ENCODE data around the gene ACSL4. TPM values are rescaled to one million over a fixed set of nuclear protein-coding genes. Genes with fewer than 3 reads are reported as not detected.
A peak's percentile ranks its signal among the peaks of the same experiment; 100 is the strongest.

The ACSL4 gene
- total RNA-seq, 1 donor from 2014 or later = 87.7 TPM

DNA sequence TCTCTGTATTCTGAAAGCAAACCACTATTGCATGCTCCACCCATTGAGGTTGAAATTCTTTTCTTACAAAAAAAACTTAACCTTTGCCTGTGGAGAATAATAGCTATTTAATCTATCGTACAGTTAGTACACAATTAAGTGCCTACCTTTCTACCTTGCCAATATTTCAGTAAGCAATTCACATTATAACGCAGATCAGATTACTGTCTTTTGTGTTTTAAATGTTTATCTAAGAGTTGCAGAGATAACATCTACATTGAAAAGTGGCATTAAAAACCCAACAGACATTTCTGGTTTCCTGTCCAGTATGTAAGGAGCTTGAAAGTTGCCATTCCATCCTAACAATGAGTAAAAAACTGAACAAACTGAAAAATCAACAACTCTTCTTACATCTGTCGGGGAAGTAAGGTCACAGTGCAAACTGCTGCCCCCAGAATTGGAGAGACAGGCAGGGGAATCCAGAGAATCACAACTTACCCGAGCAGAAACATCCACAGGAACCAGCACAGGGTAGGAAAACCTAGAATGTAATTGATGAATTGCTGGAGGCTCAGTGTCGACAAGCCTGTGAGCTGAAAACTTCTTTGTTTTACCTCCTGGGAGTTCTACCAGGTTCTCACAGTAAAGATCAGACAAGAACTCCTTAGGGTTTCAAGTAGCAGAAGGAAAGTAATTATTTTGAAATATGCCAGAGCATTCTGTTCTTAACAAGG, 27.3 kb upstream of the ACSL4 start:
- H3K27ac ChIP-seq = peak overlapping the region; percentile 18
- peak in 1 of 2 donors; percentile 73 for ATAC-seq
- intact Hi-C loops (cut with DNase I) = no loop called here

GRCh38 chrX:109753256-109753655, 20.2 kb upstream of the ACSL4 start:
- Histone ChIP-seq H3K4me1 (no peaks in the 10 kb centered on the region), H3K36me3 (no peaks in the 10 kb centered on the region), H3K27me3 (ENCODE audit: low read depth) (no peaks in the 10 kb centered on the region), H3K4me3 (no peak overlapping the region), H3K9me3 (no peaks in the 10 kb centered on the region), H3K27ac (no peak overlapping the region)
- intact Hi-C loops (cut with DNase I) = no loop called here
- DNase-seq (no peak), ATAC-seq (no peak)
- TF ChIP-seq CTCF (IDR thresholded peaks at IDR 0.05) = no peak

More for the DNA sequence above, 27.3 kb upstream of the ACSL4 start:
- DNase-seq = no peak
- no peak for TF ChIP-seq CTCF (IDR thresholded peaks at IDR 0.05)
- Histone ChIP-seq H3K4me1 (no peaks in the 10 kb centered on the region), H3K4me3 (peak overlapping the region; percentile 19), H3K36me3 (no peaks in the 10 kb centered on the region), H3K27me3 (ENCODE audit: low read depth) (no peaks in the 10 kb centered on the region), H3K9me3 (no peaks in the 10 kb centered on the region)

DNA sequence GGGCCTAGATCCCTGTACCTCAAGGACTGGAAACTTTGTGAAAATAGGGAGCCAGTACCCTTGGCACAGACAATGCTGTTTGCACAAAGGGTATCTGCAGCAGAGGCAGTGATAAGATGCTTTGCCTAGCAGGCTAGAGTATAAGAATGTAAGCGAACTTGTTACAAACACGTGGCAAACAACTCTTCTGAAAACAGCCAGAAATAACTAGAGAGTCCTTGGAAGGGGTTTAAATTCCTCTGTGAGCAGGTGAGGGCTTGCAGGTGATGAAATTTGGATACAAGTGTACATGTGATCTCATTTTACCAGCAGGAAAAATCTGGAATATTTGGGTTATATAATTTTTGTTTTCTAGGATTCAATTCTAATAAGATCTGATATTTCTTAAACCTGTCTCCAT, 18.6 kb upstream of the ACSL4 start:
- no peak for DNase-seq
- intact Hi-C loops (cut with DNase I) = no loop called here
- H3K4me3 ChIP-seq = no peak overlapping the region
- TF ChIP-seq CTCF (IDR thresholded peaks at IDR 0.05) = no peak
- no peaks in the 10 kb centered on the region for H3K9me3 ChIP-seq
- H3K36me3 ChIP-seq = no peaks in the 10 kb centered on the region
- H3K27me3 ChIP-seq (ENCODE audit: low read depth) = no peaks in the 10 kb centered on the region
- no peaks in the 10 kb centered on the region for H3K4me1 ChIP-seq
- H3K27ac ChIP-seq = no peak overlapping the region
- ATAC-seq = peak; percentile 63 to 83

- no peak overlapping the region for H3K4me3 ChIP-seq
- no peak overlapping the region for H3K27ac ChIP-seq
- no peaks in the 10 kb centered on the region for H3K36me3 ChIP-seq
- no peaks in the 10 kb centered on the region for H3K4me1 ChIP-seq
- intact Hi-C loops (cut with DNase I) = no loop called here
- no peaks in the 10 kb centered on the region for H3K9me3 ChIP-seq
- DNase-seq (no peak), ATAC-seq (no peak)
- no peak for TF ChIP-seq CTCF (IDR thresholded peaks at IDR 0.05)
- H3K27me3 ChIP-seq (ENCODE audit: low read depth) = no peaks in the 10 kb centered on the region
These were observed 16.1 kb upstream of the ACSL4 start for GRCh38 chrX:109749207-109749606.

DNA sequence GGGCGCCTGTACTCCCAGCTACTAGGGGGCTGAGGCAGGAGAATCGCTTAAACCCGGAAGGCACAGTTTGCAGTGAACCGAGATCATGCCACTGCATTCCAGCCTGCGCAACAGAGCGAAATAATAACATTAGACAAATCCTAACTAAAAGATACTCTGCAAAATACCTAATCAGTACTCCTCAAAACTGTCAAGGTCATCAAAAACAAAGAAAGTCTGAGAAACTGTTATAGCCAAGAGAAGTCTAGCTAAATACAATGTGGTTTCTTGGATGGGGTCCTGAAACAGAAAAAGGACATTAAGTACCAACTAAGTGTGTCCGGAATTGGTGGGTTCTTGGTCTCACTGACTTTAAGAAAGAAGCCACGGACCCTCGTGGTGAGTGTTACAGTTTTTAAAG, 14.6 kb upstream of the ACSL4 start:
- ATAC-seq (no peak), DNase-seq (no peak)
- Histone ChIP-seq H3K36me3 (no peaks in the 10 kb centered on the region), H3K4me1 (no peaks in the 10 kb centered on the region), H3K27ac (no peak overlapping the region), H3K27me3 (ENCODE audit: low read depth) (no peaks in the 10 kb centered on the region), H3K9me3 (no peaks in the 10 kb centered on the region), H3K4me3 (no peak overlapping the region)
- no peak for TF ChIP-seq CTCF (IDR thresholded peaks at IDR 0.05)
- intact Hi-C loops (cut with DNase I) = no loop called here
